Upper lobe of right lung (tissue), 1 donor: Measurements from ENCODE around the gene RIMKLB. TPM values are rescaled to one million over a fixed set of nuclear protein-coding genes. Genes with fewer than 3 reads are reported as not detected.
A peak's percentile ranks its signal among the peaks of the same experiment; 100 is the strongest.

Source experiments
- ATAC-seq: fragments of 200-7000 bp; cut with Tn5 transposase; one replicate; pipeline ENCODE4 v1.9.1; 2020; ENCODE audit warnings: mild to moderate bottlenecking, moderate library complexity
- DNase-seq: peaks from one replicate; pipeline ENCODE4 v3.0.0-alpha.2; 2020
- H3K27ac ChIP-seq: fragments of 200-600 bp; one replicate; pipeline ENCODE4 v1.8.0; 2022
- H3K27me3 ChIP-seq: fragments of 200-600 bp; one replicate; pipeline ENCODE4 v1.8.0; 2022; ENCODE audit warnings: mild to moderate bottlenecking
- H3K36me3 ChIP-seq: fragments of 200-600 bp; one replicate; pipeline ENCODE4 v1.8.0; 2022
- H3K4me1 ChIP-seq: fragments of 200-600 bp; one replicate; pipeline ENCODE4 v1.8.0; 2022
- H3K4me3 ChIP-seq: fragments of 200-600 bp; one replicate; pipeline ENCODE4 v1.8.0; 2022; ENCODE audit warnings: mild to moderate bottlenecking
- H3K9me3 ChIP-seq: fragments of 200-600 bp; one replicate; pipeline ENCODE4 v1.8.0; 2022
- intact Hi-C: fragments of 100-400 bp; cut with DNase I; formaldehyde crosslinking; loops from one replicate; pipeline ENCODE4 v1.11.0; 2022
- long read RNA-seq: library from polyadenylated mRNA; unstranded; transcript quantifications from one replicate; pipeline ENCODE4 v2.0.0, GENCODE V29; 2021
- total RNA-seq: library from RNA; stranded (reverse); fragmentation: NEBNext Ultra II Directional; extraction: Animal tissue kit (Norgen Biotek cat#: 25700); gene quantifications from one replicate; pipeline ENCODE4 v1.2.1, GENCODE V29; 2021
- TF ChIP-seq, protein P1 (sequence below): fragments of 200-600 bp; IDR thresholded peaks from one replicate; pipeline ENCODE4 v1.8.0; 2022; ENCODE audit warnings: antibody characterized with exemption
- donor health status: DM: no; HTN: yes; CAD: no; lungs with severe emphysema.

Gene RIMKLB, protein sequence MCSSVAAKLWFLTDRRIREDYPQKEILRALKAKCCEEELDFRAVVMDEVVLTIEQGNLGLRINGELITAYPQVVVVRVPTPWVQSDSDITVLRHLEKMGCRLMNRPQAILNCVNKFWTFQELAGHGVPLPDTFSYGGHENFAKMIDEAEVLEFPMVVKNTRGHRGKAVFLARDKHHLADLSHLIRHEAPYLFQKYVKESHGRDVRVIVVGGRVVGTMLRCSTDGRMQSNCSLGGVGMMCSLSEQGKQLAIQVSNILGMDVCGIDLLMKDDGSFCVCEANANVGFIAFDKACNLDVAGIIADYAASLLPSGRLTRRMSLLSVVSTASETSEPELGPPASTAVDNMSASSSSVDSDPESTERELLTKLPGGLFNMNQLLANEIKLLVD
- total RNA-seq: 32.0 TPM
- long read RNA-seq, transcript RIMKLB-205 (6 exons, 2,236 nt): major isoform, 15 of 29 reads
- long read RNA-seq, partial matches to known transcripts: 1 of 29 reads
- long read RNA-seq, other reads (novel, unspliced or antisense): 13 of 29 reads

GRCh38 chr12:8697476-8698131, at the start of gene RIMKLB:
TSS of gene RIMKLB (plus strand) at chr12:8697991. CDS start at chr12:8713867, 15,876 bp downstream.
- H3K4me1 ChIP-seq: peaks cover 31% of the 10 kb centered on the region
- TF ChIP-seq, protein P1, sequence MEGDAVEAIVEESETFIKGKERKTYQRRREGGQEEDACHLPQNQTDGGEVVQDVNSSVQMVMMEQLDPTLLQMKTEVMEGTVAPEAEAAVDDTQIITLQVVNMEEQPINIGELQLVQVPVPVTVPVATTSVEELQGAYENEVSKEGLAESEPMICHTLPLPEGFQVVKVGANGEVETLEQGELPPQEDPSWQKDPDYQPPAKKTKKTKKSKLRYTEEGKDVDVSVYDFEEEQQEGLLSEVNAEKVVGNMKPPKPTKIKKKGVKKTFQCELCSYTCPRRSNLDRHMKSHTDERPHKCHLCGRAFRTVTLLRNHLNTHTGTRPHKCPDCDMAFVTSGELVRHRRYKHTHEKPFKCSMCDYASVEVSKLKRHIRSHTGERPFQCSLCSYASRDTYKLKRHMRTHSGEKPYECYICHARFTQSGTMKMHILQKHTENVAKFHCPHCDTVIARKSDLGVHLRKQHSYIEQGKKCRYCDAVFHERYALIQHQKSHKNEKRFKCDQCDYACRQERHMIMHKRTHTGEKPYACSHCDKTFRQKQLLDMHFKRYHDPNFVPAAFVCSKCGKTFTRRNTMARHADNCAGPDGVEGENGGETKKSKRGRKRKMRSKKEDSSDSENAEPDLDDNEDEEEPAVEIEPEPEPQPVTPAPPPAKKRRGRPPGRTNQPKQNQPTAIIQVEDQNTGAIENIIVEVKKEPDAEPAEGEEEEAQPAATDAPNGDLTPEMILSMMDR: no peak
- no peaks in the 10 kb centered on the region for H3K27me3 ChIP-seq
- peak within 1 kb of the TSS; percentile 80 for H3K4me3 ChIP-seq
- DNase-seq (peak; percentile 94), ATAC-seq (peak; percentile 95)
- peak within 1 kb of the TSS; percentile 88 for H3K27ac ChIP-seq
- intact Hi-C loops: no loop called here
- no peaks in the 10 kb centered on the region for H3K36me3 ChIP-seq
- H3K9me3 ChIP-seq: no peaks in the 10 kb centered on the region

GRCh38 chr12:8648576-8649205, 49.1 kb upstream of the RIMKLB start:
- H3K9me3 ChIP-seq: no peaks in the 10 kb centered on the region
- H3K4me1 ChIP-seq: no peaks in the 10 kb centered on the region
- ATAC-seq (no peak), DNase-seq (no peak)
- no peaks in the 10 kb centered on the region for H3K36me3 ChIP-seq
- TF ChIP-seq, protein P1: no peak
- H3K27ac ChIP-seq: no peak overlapping the region
- no peak overlapping the region for H3K4me3 ChIP-seq
- H3K27me3 ChIP-seq: no peaks in the 10 kb centered on the region
- intact Hi-C loops: no loop called here

DNA sequence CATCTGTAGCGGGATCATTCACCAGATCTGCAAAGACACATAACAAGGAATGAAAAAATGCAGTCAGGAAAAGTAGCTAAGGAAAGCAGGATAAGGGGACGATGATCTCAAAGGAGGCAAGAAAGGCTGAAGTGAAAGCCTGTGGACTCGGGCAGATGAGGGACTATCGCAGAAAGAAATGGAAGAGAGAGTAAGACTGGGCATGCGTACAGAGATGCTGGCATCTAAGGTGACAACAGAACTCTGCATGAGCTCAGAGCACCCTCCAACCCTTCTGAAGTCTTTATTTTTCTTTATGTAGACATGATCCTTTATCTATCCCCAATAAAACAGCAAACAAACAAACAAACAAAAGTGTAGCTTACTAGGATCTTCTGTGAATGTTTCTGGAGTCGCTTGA, 42.4 kb upstream of the RIMKLB start:
- ATAC-seq: no peak
- Histone ChIP-seq H3K9me3 (no peaks in the 10 kb centered on the region), H3K4me3 (no peak overlapping the region), H3K4me1 (no peaks in the 10 kb centered on the region), H3K27me3 (no peaks in the 10 kb centered on the region), H3K36me3 (no peaks in the 10 kb centered on the region), H3K27ac (no peak overlapping the region)
- intact Hi-C loops: no loop called here
- no peak for DNase-seq
- TF ChIP-seq, protein P1: no peak

- H3K9me3 ChIP-seq: no peaks in the 10 kb centered on the region
- ATAC-seq: no peak
- intact Hi-C loops: no loop called here
Observed at GRCh38 chr12:8658346-8658745, 39.4 kb upstream of the RIMKLB start.

DNA sequence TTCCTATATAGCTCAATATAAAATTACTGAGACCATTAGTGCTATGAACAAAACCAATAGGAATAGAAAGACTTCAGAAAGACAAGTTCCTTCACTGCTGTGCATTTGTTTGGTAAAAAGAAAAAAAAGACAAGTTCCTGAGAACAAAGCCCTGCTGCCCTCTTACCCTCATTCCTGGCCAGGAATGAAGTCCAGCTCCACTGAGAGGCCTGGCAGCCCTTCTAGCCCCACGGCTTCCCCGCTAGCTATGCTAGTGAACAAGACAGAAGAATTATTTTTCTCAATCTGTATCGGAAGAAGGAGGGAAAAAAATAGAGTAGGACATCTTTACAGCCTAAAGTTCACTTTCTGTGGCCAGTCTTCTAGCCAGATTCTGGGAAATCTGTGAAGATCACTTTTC, 36.8 kb upstream of the RIMKLB start:
- Histone ChIP-seq H3K9me3 (no peaks in the 10 kb centered on the region), H3K4me3 (no peak overlapping the region), H3K27ac (no peak overlapping the region), H3K36me3 (no peaks in the 10 kb centered on the region), H3K27me3 (no peaks in the 10 kb centered on the region), H3K4me1 (no peaks in the 10 kb centered on the region)
- intact Hi-C loops: no loop called here
- ATAC-seq (no peak), DNase-seq (no peak)
- TF ChIP-seq, protein P1: no peak

More at GRCh38 chr12:8658346-8658745, 39.4 kb upstream of the RIMKLB start:
- H3K27ac ChIP-seq: no peak overlapping the region
- no peak overlapping the region for H3K4me3 ChIP-seq
- H3K36me3 ChIP-seq: no peaks in the 10 kb centered on the region
- DNase-seq: no peak
- no peaks in the 10 kb centered on the region for H3K27me3 ChIP-seq
- TF ChIP-seq, protein P1: no peak
- H3K4me1 ChIP-seq: no peaks in the 10 kb centered on the region
